Measurements from ENCODE around the gene AOC3. TPM values are rescaled to one million over a fixed set of nuclear protein-coding genes. Genes with fewer than 3 reads are reported as not detected.

Gene AOC3
- total and polyA plus RNA-seq, 2 of the 8 experiments (the other 6 are each of a cell fraction or from before 2014, with no cell fraction given) = 2.5 to 2.7 TPM

DNA sequence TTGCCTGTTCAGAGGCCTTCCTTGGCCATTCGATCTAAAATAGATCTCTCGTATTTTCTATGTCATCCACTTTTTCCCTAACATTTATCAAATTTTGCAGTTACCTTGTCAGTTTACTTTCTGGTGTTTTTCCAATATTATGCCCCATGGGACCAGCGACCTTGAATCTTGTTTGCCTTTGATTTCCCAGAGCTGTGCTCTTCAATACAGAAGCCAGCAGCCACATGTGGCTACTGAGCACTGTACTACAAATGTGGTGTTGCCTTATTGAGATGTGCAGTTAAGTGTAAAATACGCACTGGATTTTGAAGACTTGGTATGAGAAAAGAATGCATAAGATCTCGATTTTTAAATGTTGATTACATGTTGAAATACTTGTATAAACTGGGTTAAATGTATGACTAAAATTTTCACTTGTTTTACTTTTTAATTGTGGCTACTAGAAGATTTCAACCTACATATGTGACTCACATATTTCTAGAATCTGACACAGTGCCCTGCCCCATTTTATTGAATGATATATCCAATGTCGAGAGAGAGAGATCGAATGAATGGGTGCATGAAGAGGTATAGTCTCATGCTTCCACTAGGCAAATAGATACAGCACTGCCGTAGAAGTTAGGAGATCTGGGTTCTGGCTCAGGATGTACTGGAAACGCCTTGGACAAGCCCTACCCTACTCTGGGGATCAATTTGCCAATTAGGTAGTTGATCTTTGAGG, 18.6 kb upstream of the AOC3 start:
- peak overlapping the region; percentile 100; the same call in 1 of the 2 replicates for H4K8ac ChIP-seq (ENCODE audit: extremely low read depth, insufficient read depth, low read length)
- no peaks in the 10 kb centered on the region for H4K20me1 ChIP-seq (replicated peaks in 1 of 2; ENCODE audit: control insufficient read depth in 1 of 2, insufficient read depth in 2 of 2, low read length in 2 of 2)
- H3K4me1 ChIP-seq (replicated peaks in 1 of 4; ENCODE audit: control insufficient read depth in 3 of 4, insufficient read depth in 4 of 4, low read length in 3 of 4) = peaks cover 0 to 2% (median 0%) of the 10 kb centered on the region in 4 experiments; a peak in 2 of 7 replicates
- CTCF ChIA-PET (ENCODE audit: partially characterized antibody) = interaction anchor here (1.0 to 4.2 kb wide), 4 partner anchors 11 to 136 kb away, joined by 3 to 45 read pairs (median 6); partner anchors contain the start of gene BECN1
- WGBS, 2 experiments (ENCODE audit: extremely low coverage in 1 of 2, insufficient coverage in 1 of 2, insufficient read length in 1 of 2, insufficient replicate concordance in 2 of 2, low coverage in 1 of 2, low lambda C conversion rate in 2 of 2, missing lambda C conversion rate in 1 of 2) = 58% methylated on average over 9 of the region's 9 CpGs; no CpG with 5 or more reads in 1 of the 2 experiments
- peaks cover 9% of the 10 kb centered on the region for H3K23me2 ChIP-seq (ENCODE audit: low read depth, low read length)
- H3K4me3 ChIP-seq (ENCODE audit: extremely low read depth in 1 of 4, insufficient read depth in 2 of 4, low read depth in 3 of 4, low read length in 4 of 4) = peak overlapping the region; percentile 75 to 99 (median 96)
- H2BK5ac ChIP-seq (ENCODE audit: low read depth, low read length) = peak overlapping the region; percentile 99
- H3K18ac ChIP-seq (ENCODE audit: extremely low read depth, low read length) = peak overlapping the region; percentile 91; the same call in 1 of the 2 replicates
- peak overlapping the region; percentile 89 to 94 for H3K4me2 ChIP-seq (ENCODE audit: insufficient read depth in 1 of 2, low read depth in 2 of 2, low read length in 2 of 2)
- POLR2A ChIA-PET (ENCODE audit: partially characterized antibody) = interaction anchor here (1.6 to 8.9 kb wide), 6 partner anchors 10 to 169 kb away, joined by 4 to 111 read pairs (median 14); partner anchors contain the start of genes AOC2, AOC3, BECN1 and RPL27
- DNase-seq (ENCODE audit: low read depth in 1 of 2, low spot score in 2 of 2) (no peak), FAIRE-seq (no peak)
- H3K36me3 ChIP-seq (ENCODE audit: control insufficient read depth in 2 of 4, insufficient read depth in 4 of 4, low read length in 3 of 4) = peaks cover 3 to 23% (median 13%) of the 10 kb centered on the region in 4 experiments
- H3K27me3 ChIP-seq (replicated peaks in 1 of 4; ENCODE audit: control insufficient read depth in 3 of 4, extremely low read depth in 1 of 4, insufficient read depth in 3 of 4, low read length in 3 of 4) = no peaks in the 10 kb centered on the region
- peak overlapping the region; percentile 56; the same call in 1 of the 2 replicates for H2BK12ac ChIP-seq (ENCODE audit: low read depth, low read length)
- peaks cover 3 to 22% of the 10 kb centered on the region in 2 experiments for H3K79me2 ChIP-seq (ENCODE audit: control insufficient read depth in 1 of 2, insufficient read depth in 2 of 2, low read length in 2 of 2)
- H4K91ac ChIP-seq (replicated peaks; ENCODE audit: insufficient read length, low read length) = no peak overlapping the region
- H2AFZ ChIP-seq (ENCODE audit: low read length) = peak overlapping the region; percentile 94
- peak overlapping the region; percentile 88 for H4K5ac ChIP-seq (ENCODE audit: insufficient read length, low read depth, low read length)
- H3K27ac ChIP-seq (ENCODE audit: low read depth, low read length) = peak overlapping the region; percentile 99
- H3K23ac ChIP-seq (ENCODE audit: insufficient read length) = no peak overlapping the region
- H2BK20ac ChIP-seq (ENCODE audit: low read length) = no peak overlapping the region
- H2AK5ac ChIP-seq (ENCODE audit: low read depth, low read length) = 0 out of 2 replicates have a peak overlapping the region, but pooled peaks have one; percentile 30
- TF ChIP-seq CTBP2 (IDR thresholded peaks at IDR 0.05; ENCODE audit: borderline replicate concordance, insufficient read depth, insufficient read length, low read length) (no peak), ASH2L (IDR thresholded peaks at IDR 0.05; ENCODE audit: low read length) (no peak)
- H3K9ac ChIP-seq (replicated peaks in 1 of 4; ENCODE audit: extremely low read depth in 1 of 4, low read depth in 3 of 4, low read length in 3 of 4) = peak overlapping the region; percentile 94 to 99 (median 98)
- H3K79me1 ChIP-seq (ENCODE audit: low read depth, low read length) = peaks cover 2% of the 10 kb centered on the region; the same call in 1 of the 2 replicates
- no peak overlapping the region for H2BK15ac ChIP-seq (ENCODE audit: low read length)
- no peak overlapping the region for H3K14ac ChIP-seq (ENCODE audit: insufficient read length)
- H3K56ac ChIP-seq (replicated peaks; ENCODE audit: insufficient read length, low read depth, low read length) = peak overlapping the region; percentile 93
- H3K4ac ChIP-seq (replicated peaks; ENCODE audit: insufficient read length, low read depth, low read length) = no peak overlapping the region
- H3K9me3 ChIP-seq (ENCODE audit: insufficient read depth in 2 of 2, low read depth in 1 of 2, low read length in 1 of 2) = no peaks in the 10 kb centered on the region
- peak overlapping the region; percentile 1 for H2BK120ac ChIP-seq (replicated peaks; ENCODE audit: low read depth, low read length)

Measured in H1 (cell line).